Thoracic aorta (tissue), 2 donors: ENCODE data around the gene INPP4B. TPM values are rescaled to one million over a fixed set of nuclear protein-coding genes. Genes with fewer than 3 reads are reported as not detected.

Source experiments
- ATAC-seq: fragments of 150-250 bp; one replicate; pipeline ENCODE4 v1.8.0; 2017; ENCODE audit warnings: low read depth; ENCODE audit not compliant: insufficient number of reproducible peaks, low FRiP score
- DNase-seq: peaks from one replicate; pipeline ENCODE4 v3.0.0-alpha.2; 2020; ENCODE audit warnings: low spot score
- H3K27ac ChIP-seq, 2 donors: fragments of 200-600 bp; sonication (generic); 1 replicate in 1 of 2; 2 replicates in 1 of 2; pipeline ENCODE4 v1.5.1; 2016; ENCODE audit warnings: mild to moderate bottlenecking in 2 of 2, moderate library complexity in 2 of 2
- H3K27me3 ChIP-seq: fragments of 200-600 bp; sonication (generic); replicated peaks from 2 replicates; pipeline ENCODE4 v1.6.0; 2016; ENCODE audit warnings: mild to moderate bottlenecking; ENCODE audit not compliant: insufficient read depth
- H3K36me3 ChIP-seq: fragments of 200-600 bp; sonication (generic); one replicate; pipeline ENCODE4 v1.5.1; 2016
- H3K4me1 ChIP-seq, 2 donors: fragments of 200-600 bp; sonication (generic); 1 replicate in 1 of 2; 2 replicates in 1 of 2; pipeline versions ENCODE4 v1.5.1 to v1.6.0; 2016; ENCODE audit warnings: low read depth in 2 of 2, mild to moderate bottlenecking in 1 of 2; ENCODE audit not compliant: control insufficient read depth in 1 of 2
- H3K4me3 ChIP-seq: fragments of 200-600 bp; sonication (generic); 2 replicates; pipeline ENCODE4 v1.5.1; 2016; ENCODE audit warnings: mild to moderate bottlenecking
- H3K9me3 ChIP-seq: fragments of 200-600 bp; sonication (generic); 2 replicates; pipeline ENCODE4 v1.5.1; 2016
- total RNA-seq, 2 donors: library from RNA; depleted of rRNA; stranded (reverse); fragments of >200 nt; gene quantifications; one replicate each; pipeline versions ENCODE4 v1.1.0 to v1.2.3, GENCODE V29; 2016
- TF ChIP-seq, protein P1 (sequence below): fragments of 200-600 bp; sonication (generic); IDR thresholded peaks from one replicate; pipeline ENCODE4 v1.5.1; 2019; ENCODE audit warnings: antibody characterized with exemption

INPP4B gene
- total RNA-seq, 2 donors from 2014 or later: 21.1 to 30.4 TPM

DNA sequence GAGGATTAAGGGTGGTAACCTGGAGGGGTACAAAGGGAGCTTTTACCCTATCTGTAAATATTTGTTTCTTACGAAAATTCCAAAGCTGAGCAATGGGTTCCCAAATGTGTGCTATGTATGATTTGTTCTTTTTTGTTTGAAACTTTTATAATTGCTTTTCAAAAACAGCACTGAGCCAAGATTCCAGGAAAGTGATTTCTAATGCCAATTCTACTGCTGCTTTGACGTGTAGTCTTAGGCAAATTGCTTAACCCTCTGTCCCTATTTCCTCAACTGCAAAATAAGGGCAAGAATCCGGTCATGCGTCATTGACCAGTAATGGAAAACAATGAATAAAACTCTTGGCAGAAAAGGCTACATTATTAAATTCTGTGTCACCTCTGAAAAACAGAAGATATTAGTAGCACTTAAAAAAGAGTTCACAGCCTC is 755.0 kb downstream of the INPP4B start:
- Histone ChIP-seq H3K36me3 (no peaks in the 10 kb centered on the region), H3K4me1 (peaks cover 2 to 27% of the 10 kb centered on the region in 2 donors), H3K27me3 (no peaks in the 10 kb centered on the region), H3K27ac (peak overlapping the region; percentile 87 to 90), H3K9me3 (no peaks in the 10 kb centered on the region), H3K4me3 (no peak overlapping the region)
- TF ChIP-seq, protein P1, sequence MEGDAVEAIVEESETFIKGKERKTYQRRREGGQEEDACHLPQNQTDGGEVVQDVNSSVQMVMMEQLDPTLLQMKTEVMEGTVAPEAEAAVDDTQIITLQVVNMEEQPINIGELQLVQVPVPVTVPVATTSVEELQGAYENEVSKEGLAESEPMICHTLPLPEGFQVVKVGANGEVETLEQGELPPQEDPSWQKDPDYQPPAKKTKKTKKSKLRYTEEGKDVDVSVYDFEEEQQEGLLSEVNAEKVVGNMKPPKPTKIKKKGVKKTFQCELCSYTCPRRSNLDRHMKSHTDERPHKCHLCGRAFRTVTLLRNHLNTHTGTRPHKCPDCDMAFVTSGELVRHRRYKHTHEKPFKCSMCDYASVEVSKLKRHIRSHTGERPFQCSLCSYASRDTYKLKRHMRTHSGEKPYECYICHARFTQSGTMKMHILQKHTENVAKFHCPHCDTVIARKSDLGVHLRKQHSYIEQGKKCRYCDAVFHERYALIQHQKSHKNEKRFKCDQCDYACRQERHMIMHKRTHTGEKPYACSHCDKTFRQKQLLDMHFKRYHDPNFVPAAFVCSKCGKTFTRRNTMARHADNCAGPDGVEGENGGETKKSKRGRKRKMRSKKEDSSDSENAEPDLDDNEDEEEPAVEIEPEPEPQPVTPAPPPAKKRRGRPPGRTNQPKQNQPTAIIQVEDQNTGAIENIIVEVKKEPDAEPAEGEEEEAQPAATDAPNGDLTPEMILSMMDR: no peak
- peak; percentile 96 for ATAC-seq
- peak; percentile 8 for DNase-seq

DNA sequence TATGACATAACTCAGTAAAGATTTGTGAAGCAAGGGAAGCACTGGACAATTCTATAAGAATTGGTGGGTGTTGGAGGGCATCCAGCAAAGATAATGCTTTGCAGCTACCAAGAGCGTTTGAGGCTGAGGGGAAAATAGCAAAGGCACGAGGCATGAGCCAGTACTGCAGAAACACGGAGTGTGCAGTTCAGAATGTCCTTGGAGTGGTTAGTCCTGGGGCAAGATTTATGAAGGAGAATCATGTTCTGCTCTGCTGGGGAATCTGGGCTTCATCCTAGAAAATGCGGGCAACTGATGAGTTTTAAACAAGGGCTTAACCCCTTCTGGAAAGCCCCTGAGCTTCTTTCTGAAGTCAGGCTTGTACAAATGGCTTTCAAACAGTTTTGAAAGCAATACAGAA is 757.2 kb downstream of the INPP4B start:
- Histone ChIP-seq H3K27ac (no peak overlapping the region), H3K36me3 (no peaks in the 10 kb centered on the region), H3K27me3 (no peaks in the 10 kb centered on the region), H3K4me1 (peaks cover 0 to 18% of the 10 kb centered on the region in 2 donors), H3K4me3 (no peak overlapping the region), H3K9me3 (no peaks in the 10 kb centered on the region)
- TF ChIP-seq, protein P1: no peak
- DNase-seq (no peak), ATAC-seq (no peak)

DNA sequence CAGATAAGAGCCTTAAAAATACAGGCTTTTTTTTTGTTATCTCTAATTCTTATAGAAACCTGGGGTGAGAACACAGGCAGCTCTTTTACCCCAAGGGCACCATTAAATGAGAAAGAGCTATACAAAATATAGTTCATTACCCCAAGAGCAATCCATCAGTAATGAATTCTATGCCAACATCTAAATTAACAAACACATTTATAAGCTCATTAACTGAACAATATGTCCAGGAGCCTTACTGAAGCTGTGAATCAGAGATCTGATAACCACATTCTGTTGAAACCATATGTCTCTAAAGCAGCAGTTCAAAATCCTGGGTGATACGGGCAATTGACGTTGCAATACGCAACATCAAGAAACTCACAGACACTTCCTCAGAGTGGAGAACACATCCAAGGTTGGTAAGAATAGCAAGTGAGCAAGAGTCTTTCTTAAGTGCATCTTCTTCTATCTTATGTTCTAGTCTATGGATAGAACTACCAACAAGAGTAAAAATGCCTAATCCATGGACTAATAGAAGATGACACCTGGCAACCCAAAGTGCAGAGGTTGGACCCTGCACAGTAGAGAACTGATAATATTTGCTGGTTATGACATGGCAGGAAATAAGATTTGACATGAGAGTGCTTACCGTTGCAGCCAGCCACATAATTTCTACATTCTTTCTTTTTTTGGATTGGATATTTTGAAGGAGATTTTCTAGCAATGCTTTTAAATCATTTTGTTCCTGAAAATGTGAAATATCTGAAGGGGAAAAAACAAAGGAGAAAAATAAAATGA is 760.4 kb downstream of the INPP4B start:
- H3K4me3 ChIP-seq: no peak overlapping the region
- no peaks in the 10 kb centered on the region for H3K27me3 ChIP-seq
- H3K4me1 ChIP-seq: peaks cover 0 to 8% of the 10 kb centered on the region in 2 donors
- H3K9me3 ChIP-seq: no peaks in the 10 kb centered on the region
- TF ChIP-seq, protein P1: no peak
- ATAC-seq: no peak
- no peak for DNase-seq
- no peak overlapping the region for H3K27ac ChIP-seq
- no peaks in the 10 kb centered on the region for H3K36me3 ChIP-seq

GRCh38 chr4:142083264-142083663 is 762.8 kb downstream of the INPP4B start:
- TF ChIP-seq, protein P1: no peak
- H3K9me3 ChIP-seq: no peaks in the 10 kb centered on the region
- ATAC-seq (no peak), DNase-seq (no peak)
- H3K27ac ChIP-seq: no peak overlapping the region
- no peaks in the 10 kb centered on the region for H3K4me1 ChIP-seq
- no peaks in the 10 kb centered on the region for H3K27me3 ChIP-seq
- no peak overlapping the region for H3K4me3 ChIP-seq
- H3K36me3 ChIP-seq: no peaks in the 10 kb centered on the region

DNA sequence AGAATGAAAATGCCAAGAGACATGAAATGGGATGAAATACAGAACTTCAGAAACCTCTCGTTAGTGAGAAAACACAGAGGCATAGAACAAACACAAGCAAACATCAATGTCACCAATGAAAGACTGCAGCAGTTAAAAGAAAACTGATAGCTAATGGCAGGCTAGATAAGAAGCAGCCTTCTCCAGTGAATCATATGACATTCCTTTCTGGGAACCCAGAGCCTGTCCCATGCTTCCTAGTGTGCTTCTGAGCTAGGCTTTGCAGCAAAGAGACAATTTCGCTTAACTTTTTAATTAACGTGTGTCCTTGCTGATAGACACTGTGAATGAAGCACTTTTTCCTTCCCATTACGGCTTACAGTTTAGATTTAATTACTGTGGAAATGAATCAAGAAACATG is 765.1 kb downstream of the INPP4B start:
- Histone ChIP-seq H3K36me3 (no peaks in the 10 kb centered on the region), H3K27ac (no peak overlapping the region), H3K4me1 (no peaks in the 10 kb centered on the region), H3K27me3 (no peaks in the 10 kb centered on the region), H3K9me3 (no peaks in the 10 kb centered on the region), H3K4me3 (no peak overlapping the region)
- no peak for DNase-seq
- no peak for ATAC-seq
- TF ChIP-seq, protein P1: no peak
